Brain microvascular endothelial cell (primary cell): ENCODE measurements around the gene SH2D2A.

Source experiments
- DNase-seq: peaks from one replicate; pipeline ENCODE4 v3.0.0-alpha.2; 2020
- H3K27ac ChIP-seq: fragments of 250-450 bp; sonication (Bioruptor Pico); 2 replicates; pipeline ENCODE4 v1.5.1; 2020; ENCODE audit warnings: mild to moderate bottlenecking, moderate library complexity
- H3K27me3 ChIP-seq: fragments of 250-450 bp; sonication (Bioruptor Pico); replicated peaks from 2 replicates; pipeline ENCODE4 v1.5.1; 2020; ENCODE audit warnings: mild to moderate bottlenecking
- H3K36me3 ChIP-seq: fragments of 250-450 bp; sonication (Bioruptor Pico); replicated peaks from 2 replicates; pipeline ENCODE4 v1.5.1; 2020; ENCODE audit warnings: mild to moderate bottlenecking
- H3K4me3 ChIP-seq: 2 replicates; pipeline ENCODE4 v1.5.1; 2011; ENCODE audit warnings: low read depth, mild to moderate bottlenecking, control low read depth, low read length, moderate library complexity
- CTCF ChIP-seq: IDR thresholded peaks from 2 replicates; pipeline ENCODE4 v1.5.1; 2011; ENCODE audit warnings: low read depth, mild to moderate bottlenecking, moderate library complexity, low read length, control low read depth, inconsistent platforms; ENCODE audit errors: missing control alignments
- in situ Hi-C: cut with HindIII; loops from 2 replicates; pipeline ENCODE4 v1.10.0; 2017; ENCODE audit warnings: low sequenced_read_pairs, low pct_ligation_motif_present

SH2D2A gene

GRCh38 chr1:156858959-156859522, 42.4 kb upstream of the SH2D2A start, which contains the start of gene INSRR:
Gene INSRR (minus strand): TSS chr1:156859117. CDS start chr1:156858621, 496 bp downstream.
- Histone ChIP-seq H3K27ac (no peak within 1 kb of the TSS), H3K4me3 (peak within 1 kb of the TSS; percentile 34), H3K27me3 (peaks cover 49% of the 10 kb centered on the region), H3K36me3 (no peaks in the 10 kb centered on the region)
- DNase-seq: no peak
- no peak for TF ChIP-seq CTCF
- in situ Hi-C loops: no loop called here

DNA sequence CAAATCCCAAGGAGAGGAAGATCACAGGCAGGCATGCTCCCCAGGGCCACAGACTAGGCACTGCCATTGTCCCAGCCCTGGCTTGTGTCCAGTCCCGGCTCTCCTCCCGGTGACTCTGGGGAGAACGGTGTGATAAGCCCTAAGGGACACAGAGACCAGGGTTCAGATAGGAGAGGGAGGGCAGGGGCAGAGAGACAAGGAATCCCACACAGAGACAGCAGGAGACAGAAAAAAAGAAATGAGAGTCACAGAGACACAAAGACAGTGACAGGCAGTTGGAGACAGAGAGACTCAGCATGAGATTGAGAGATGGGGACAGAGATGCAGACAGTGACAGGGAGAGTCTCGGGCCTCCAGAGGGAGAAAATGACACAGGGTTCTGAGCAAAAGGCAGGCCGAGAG, 41.9 kb upstream of the SH2D2A start:
- Histone ChIP-seq H3K27me3 (peaks cover 49% of the 10 kb centered on the region), H3K27ac (no peak overlapping the region), H3K36me3 (no peaks in the 10 kb centered on the region), H3K4me3 (no peak overlapping the region)
- in situ Hi-C loops: no loop called here
- no peak for DNase-seq
- TF ChIP-seq CTCF: no peak

DNA sequence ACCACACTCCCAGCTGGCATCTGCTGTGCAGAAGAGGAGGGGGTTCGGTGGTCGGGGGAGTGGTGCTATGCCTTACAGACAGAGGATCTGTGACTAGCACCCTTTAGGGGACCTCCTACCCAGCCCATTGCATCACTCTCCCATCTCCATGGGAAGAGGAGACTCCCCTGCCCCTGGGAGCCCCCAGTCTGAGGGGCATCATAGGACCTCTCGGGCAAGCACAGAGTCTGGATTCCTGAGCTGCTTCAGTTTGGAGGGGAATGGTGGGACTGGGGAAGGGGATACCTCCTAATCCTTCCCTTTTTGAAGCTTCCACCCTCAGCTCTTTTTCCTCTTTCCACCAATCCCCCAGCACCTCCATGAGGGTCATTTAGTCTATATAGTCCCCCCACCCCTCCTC, 40.9 kb upstream of the SH2D2A start:
- H3K4me3 ChIP-seq: no peak overlapping the region
- in situ Hi-C loops: no loop called here
- peaks cover 49% of the 10 kb centered on the region for H3K27me3 ChIP-seq
- DNase-seq: no peak
- no peaks in the 10 kb centered on the region for H3K36me3 ChIP-seq
- no peak overlapping the region for H3K27ac ChIP-seq
- TF ChIP-seq CTCF: no peak

- in situ Hi-C loops: no loop called here
- Histone ChIP-seq H3K4me3 (no peak overlapping the region), H3K36me3 (no peaks in the 10 kb centered on the region), H3K27me3 (peaks cover 44% of the 10 kb centered on the region), H3K27ac (no peak overlapping the region)
- DNase-seq: no peak
- TF ChIP-seq CTCF: no peak
Observed at GRCh38 chr1:156856282-156856785, 39.7 kb upstream of the SH2D2A start.

GRCh38 chr1:156854634-156855033, 38.0 kb upstream of the SH2D2A start:
- in situ Hi-C loops: no loop called here
- Histone ChIP-seq H3K27me3 (peaks cover 29% of the 10 kb centered on the region), H3K4me3 (no peak overlapping the region), H3K36me3 (no peaks in the 10 kb centered on the region), H3K27ac (no peak overlapping the region)
- DNase-seq: no peak
- TF ChIP-seq CTCF: peak; percentile 25

DNA sequence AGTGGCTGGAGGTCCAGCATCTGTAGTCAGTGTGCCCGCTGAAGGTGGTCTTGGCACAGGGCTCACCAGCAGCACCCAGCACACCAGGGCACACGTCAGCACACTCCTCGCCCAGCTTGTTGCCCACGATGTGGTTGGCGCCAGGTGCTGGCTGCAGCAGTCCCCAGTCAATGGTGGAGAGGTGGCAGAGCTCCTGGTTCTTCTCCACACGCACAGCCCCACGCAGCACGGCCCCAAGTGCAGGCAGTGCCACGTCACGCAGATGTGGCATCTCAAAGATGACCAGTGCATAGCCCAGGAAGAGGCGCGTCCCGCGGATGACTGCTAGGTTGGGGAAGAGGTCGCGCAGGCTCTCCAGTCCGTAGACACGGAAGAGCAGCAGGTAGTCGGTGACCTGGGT, 37.1 kb upstream of the SH2D2A start:
- in situ Hi-C loops: no loop called here
- Histone ChIP-seq H3K36me3 (no peaks in the 10 kb centered on the region), H3K27ac (no peak overlapping the region), H3K4me3 (no peak overlapping the region), H3K27me3 (peaks cover 27% of the 10 kb centered on the region)
- no peak for TF ChIP-seq CTCF
- no peak for DNase-seq
